ENCODE measurements around the gene TARS1. TPM values are rescaled to one million over a fixed set of nuclear protein-coding genes. Genes with fewer than 3 reads are reported as not detected.

TARS1 gene
- total and polyA plus RNA-seq, 2 of the 8 experiments (the other 6 are each of a cell fraction or from before 2014, with no cell fraction given): 94.4 to 445 TPM

- Histone ChIP-seq H3K27ac (ENCODE audit: low read depth, low read length) (peak overlapping the region; percentile 56; the same call in 1 of the 2 replicates), H2BK5ac (ENCODE audit: low read depth, low read length) (no peak overlapping the region), H4K5ac (ENCODE audit: insufficient read length, low read depth, low read length) (no peak overlapping the region), H3K18ac (ENCODE audit: extremely low read depth, low read length) (no peak overlapping the region), H2BK20ac (ENCODE audit: low read length) (no peak overlapping the region), H3K14ac (ENCODE audit: insufficient read length) (no peak overlapping the region), H3K4me3 (ENCODE audit: extremely low read depth in 1 of 4, insufficient read depth in 2 of 4, low read depth in 3 of 4, low read length in 4 of 4) (peak overlapping the region in 1 of 4 experiments; percentile 0; a peak in 1 of 8 replicates), H4K20me1 (replicated peaks in 1 of 2; ENCODE audit: control insufficient read depth in 1 of 2, insufficient read depth in 2 of 2, low read length in 2 of 2) (no peaks in the 10 kb centered on the region), H3K4me2 (ENCODE audit: insufficient read depth in 1 of 2, low read depth in 2 of 2, low read length in 2 of 2) (peak overlapping the region in 1 of 2 experiments; percentile 39; a peak in 2 of 4 replicates), H3K56ac (replicated peaks; ENCODE audit: insufficient read length, low read depth, low read length) (no peak overlapping the region), H3K23ac (ENCODE audit: insufficient read length) (no peak overlapping the region), H2BK15ac (ENCODE audit: low read length) (no peak overlapping the region), H2AK5ac (ENCODE audit: low read depth, low read length) (no peak overlapping the region), H2AFZ (ENCODE audit: low read length) (no peak overlapping the region), H3K79me2 (ENCODE audit: control insufficient read depth in 1 of 2, insufficient read depth in 2 of 2, low read length in 2 of 2) (no peaks in the 10 kb centered on the region), H3K27me3 (replicated peaks in 1 of 4; ENCODE audit: control insufficient read depth in 3 of 4, extremely low read depth in 1 of 4, insufficient read depth in 3 of 4, low read length in 3 of 4) (no peaks in the 10 kb centered on the region), H4K8ac (ENCODE audit: extremely low read depth, insufficient read depth, low read length) (no peak overlapping the region), H3K9me3 (ENCODE audit: insufficient read depth in 2 of 2, low read depth in 1 of 2, low read length in 1 of 2) (no peaks in the 10 kb centered on the region), H3K4ac (replicated peaks; ENCODE audit: insufficient read length, low read depth, low read length) (no peak overlapping the region), H3K4me1 (replicated peaks in 1 of 4; ENCODE audit: control insufficient read depth in 3 of 4, insufficient read depth in 4 of 4, low read length in 3 of 4) (peaks cover 6 to 12% (median 9%) of the 10 kb centered on the region in 4 experiments; a peak in 6 of 7 replicates), H4K91ac (replicated peaks; ENCODE audit: insufficient read length, low read length) (no peak overlapping the region), H3K23me2 (ENCODE audit: low read depth, low read length) (no peaks in the 10 kb centered on the region), H2BK120ac (replicated peaks; ENCODE audit: low read depth, low read length) (peak overlapping the region; percentile 1), H2BK12ac (ENCODE audit: low read depth, low read length) (peak overlapping the region; percentile 80; the same call in 1 of the 2 replicates), H3K36me3 (ENCODE audit: control insufficient read depth in 2 of 4, insufficient read depth in 4 of 4, low read length in 3 of 4) (no peaks in the 10 kb centered on the region), H3K79me1 (ENCODE audit: low read depth, low read length) (no peaks in the 10 kb centered on the region), H3K9ac (replicated peaks in 1 of 4; ENCODE audit: extremely low read depth in 1 of 4, low read depth in 3 of 4, low read length in 3 of 4) (no peak overlapping the region; a peak in 2 of 7 replicates)
- ChIA-PET POLR2A (ENCODE audit: partially characterized antibody) (interaction anchor here (0.9 to 2.4 kb wide), 8 partner anchors 9 to 48 kb away, joined by 3 to 8 read pairs (median 6); partner anchors contain the start of gene TARS1), CTCF (ENCODE audit: partially characterized antibody) (interaction anchor here (1.0 to 2.4 kb wide), 7 partner anchors 10 to 29 kb away, joined by 3 to 8 read pairs (median 4); no protein-coding TSS in a partner anchor)
- WGBS, 2 experiments (ENCODE audit: extremely low coverage in 1 of 2, insufficient coverage in 1 of 2, insufficient read length in 1 of 2, insufficient replicate concordance in 2 of 2, low coverage in 1 of 2, low lambda C conversion rate in 2 of 2, missing lambda C conversion rate in 1 of 2): 70% methylated on average over 19 of the region's 19 CpGs; no CpG with 5 or more reads in 1 of the 2 experiments
- FAIRE-seq (no peak), DNase-seq (ENCODE audit: low read depth in 1 of 2, low spot score in 2 of 2) (no peak)
- no peak for TF ChIP-seq TEAD4 (IDR thresholded peaks at IDR 0.05; ENCODE audit: low read depth, low read length)
- TF ChIP-seq HDAC2 (IDR thresholded peaks at IDR 0.05; ENCODE audit: borderline replicate concordance in 1 of 2, low read depth in 2 of 2, low read length in 2 of 2): no peak
- TF ChIP-seq GABPA (IDR thresholded peaks at IDR 0.05; ENCODE audit: borderline replicate concordance, insufficient read depth, low read length): no peak
Measured at GRCh38 chr5:33488558-33489355, 48.0 kb downstream of the TARS1 start.
